GM23248 (cell line): ENCODE measurements around the gene NAV2.

Experiments
- EZH2 ChIP-seq: fragments of 200-600 bp; sonication (generic); IDR thresholded peaks from 2 replicates; pipeline ENCODE4 v1.6.1; 2018; ENCODE audit warnings: antibody characterized with exemption, mild to moderate bottlenecking; ENCODE audit not compliant: insufficient read depth, poor library complexity, severe bottlenecking
- EZH2phosphoT487 ChIP-seq: fragments of 200-600 bp; sonication (generic); IDR thresholded peaks from 2 replicates; pipeline ENCODE4 v1.6.1; 2018; ENCODE audit warnings: antibody characterized with exemption, moderate library complexity, mild to moderate bottlenecking, low read depth; ENCODE audit not compliant: insufficient read depth

GRCh38 chr11:19817870-19818269 lies 105.2 kb downstream of the NAV2 start:
- TF ChIP-seq EZH2, result no peak
- no peak for TF ChIP-seq EZH2phosphoT487
